GM03348 (cell line): ENCODE results near the gene AGPS.
"Not testable (repeated sequence)": the region's sequence is repeated elsewhere in the genome, so short reads cannot be mapped to it uniquely, and the experiment has no call there.

ENCODE experiments used
- DNase-seq: peaks from one replicate; pipeline ENCODE4 v3.0.0; 2012; ENCODE audit warnings: low spot score

Gene AGPS

GRCh38 chr2:177530561-177530960, 138.0 kb downstream of the AGPS start:
- peak; percentile 4 for DNase-seq

- no peak for DNase-seq
Measured at GRCh38 chr2:177531706-177532105, 139.1 kb downstream of the AGPS start.

DNA sequence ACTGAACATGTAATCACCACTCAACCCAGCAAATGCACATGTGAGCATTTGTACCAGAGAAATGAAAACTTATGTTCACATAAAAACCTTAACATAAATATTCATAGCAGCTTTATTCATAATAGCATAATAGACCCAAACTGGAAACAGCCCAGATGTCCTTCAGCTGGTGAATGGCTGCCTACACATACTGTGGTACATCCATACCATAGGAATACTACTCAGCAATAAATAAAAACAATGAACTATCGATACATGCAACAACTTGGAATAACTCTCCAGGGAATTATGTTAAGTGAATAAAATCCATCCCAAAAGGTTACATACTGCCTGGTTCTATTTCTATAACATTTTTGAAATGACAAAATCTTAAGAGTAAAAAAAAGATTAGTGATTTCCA, 140.0 kb downstream of the AGPS start:
- DNase-seq, result no peak

GRCh38 chr2:177533253-177533652, 140.7 kb downstream of the AGPS start:
- DNase-seq, result no peak

GRCh38 chr2:177535000-177535399, 142.4 kb downstream of the AGPS start:
- no peak for DNase-seq

DNA sequence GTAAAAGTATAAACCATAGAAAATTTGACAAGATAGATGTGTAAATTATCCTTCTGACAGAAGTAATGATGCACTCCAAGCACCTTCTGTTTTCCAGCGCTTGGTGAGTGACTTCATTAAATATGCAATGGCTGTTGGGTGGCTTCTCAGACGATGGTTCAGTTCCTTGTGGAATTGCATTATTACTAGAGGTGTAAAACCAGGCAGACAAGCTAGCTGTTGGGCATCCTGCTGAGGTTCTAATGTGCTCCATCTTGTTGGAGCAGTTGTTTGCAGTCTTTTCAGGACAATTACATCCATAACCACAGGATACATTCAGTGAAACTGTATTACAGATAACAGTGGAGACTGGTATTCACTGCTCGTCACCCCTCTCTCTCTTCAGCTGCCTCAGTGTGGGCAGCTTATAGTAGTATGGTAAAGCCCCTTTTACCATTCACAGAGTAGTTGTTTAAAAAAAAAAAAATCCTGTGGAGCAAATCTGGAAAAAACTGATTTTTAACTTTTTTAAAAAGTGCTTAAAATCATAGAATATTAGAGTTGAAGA, 143.5 kb downstream of the AGPS start:
- DNase-seq, result no peak

GRCh38 chr2:177537213-177537612, 144.6 kb downstream of the AGPS start:
- no peak for DNase-seq

DNA sequence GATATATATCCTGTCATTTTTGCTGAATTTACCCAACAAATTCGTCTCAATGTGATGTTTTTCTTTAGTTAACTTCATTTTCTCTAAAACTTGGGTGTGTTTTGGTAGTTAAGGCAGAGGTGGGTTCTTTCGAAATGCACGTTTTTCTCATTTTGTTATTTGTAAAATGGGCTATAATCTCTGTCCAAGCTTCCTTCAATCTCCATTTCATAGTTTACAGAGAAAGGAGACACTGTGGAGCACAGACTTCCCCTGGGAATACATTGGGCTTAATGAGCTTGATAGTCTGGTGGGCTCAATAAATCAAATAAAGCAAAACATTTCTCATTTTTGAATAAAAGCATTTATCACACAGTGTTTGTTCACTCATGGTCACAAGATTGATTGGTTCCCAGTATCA, 145.1 kb downstream of the AGPS start:
- no peak for DNase-seq

GRCh38 chr2:177538323-177538722, 145.8 kb downstream of the AGPS start:
- DNase-seq, result no peak

DNA sequence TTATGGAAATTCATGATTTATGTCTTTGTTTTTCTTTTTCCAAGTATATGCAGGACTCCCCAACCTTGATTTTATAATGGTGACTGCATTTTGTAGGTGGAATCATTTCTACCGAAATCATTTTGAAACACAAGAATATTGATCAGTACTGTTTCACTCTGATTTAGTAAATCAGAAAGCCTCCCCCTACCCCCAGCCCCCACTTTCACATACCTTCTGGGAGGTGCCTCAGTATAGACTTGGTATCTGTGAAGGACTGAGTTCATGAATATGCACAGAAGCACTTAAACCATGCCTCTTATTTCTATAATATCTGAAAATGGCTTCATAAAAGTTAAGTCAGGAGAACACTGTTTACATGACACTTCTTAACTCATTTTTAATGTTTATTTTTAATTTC, 147.7 kb downstream of the AGPS start:
- DNase-seq, result no peak

- no peak for DNase-seq
Measured at GRCh38 chr2:177541258-177541991, 148.9 kb downstream of the AGPS start.

DNA sequence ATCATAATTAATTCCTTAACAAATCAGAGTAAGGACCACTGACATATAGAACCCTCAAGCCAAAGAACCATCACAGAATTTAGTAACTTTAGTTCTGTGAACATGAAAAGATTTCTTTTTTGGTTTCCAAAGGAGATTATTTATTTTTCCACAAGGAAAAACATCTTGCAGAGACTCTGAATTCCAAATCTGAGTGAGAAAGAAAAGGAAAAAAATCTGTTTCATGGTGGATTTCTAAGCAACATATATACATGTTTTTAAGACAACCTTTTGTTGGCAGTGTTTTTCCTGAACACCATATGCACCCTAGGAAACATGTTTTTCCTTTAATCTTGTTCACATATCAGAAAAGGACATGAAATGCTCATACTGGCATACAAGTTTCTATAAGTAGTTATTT, 149.8 kb downstream of the AGPS start:
- no peak for DNase-seq

GRCh38 chr2:177543007-177543760, 150.6 kb downstream of the AGPS start:
- DNase-seq, result peak; percentile 59

GRCh38 chr2:177545143-177545542, 152.6 kb downstream of the AGPS start:
- no peak for DNase-seq

GRCh38 chr2:177545981-177546585, 153.5 kb downstream of the AGPS start:
- no peak for DNase-seq

DNA sequence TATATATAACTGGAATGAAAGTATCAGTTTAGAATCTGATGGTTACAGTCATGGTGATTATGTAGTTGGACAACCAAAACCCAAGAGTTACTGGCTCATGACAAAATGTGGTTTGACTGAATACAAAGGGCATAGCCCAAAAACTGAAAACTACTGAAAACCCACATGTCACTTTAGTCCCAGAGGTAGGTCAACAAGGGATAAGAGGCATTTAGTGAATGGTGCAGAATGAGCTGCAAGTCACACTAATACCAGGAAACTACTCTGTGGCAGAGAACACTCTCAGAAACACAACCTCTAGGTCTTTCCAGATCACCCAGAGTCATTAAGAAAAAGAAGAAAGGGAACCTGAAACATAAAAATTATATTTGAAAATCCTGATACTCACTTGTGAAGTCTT, 154.5 kb downstream of the AGPS start:
- DNase-seq, result no peak

GRCh38 chr2:177547772-177548171, 155.2 kb downstream of the AGPS start:
- DNase-seq, result no peak

DNA sequence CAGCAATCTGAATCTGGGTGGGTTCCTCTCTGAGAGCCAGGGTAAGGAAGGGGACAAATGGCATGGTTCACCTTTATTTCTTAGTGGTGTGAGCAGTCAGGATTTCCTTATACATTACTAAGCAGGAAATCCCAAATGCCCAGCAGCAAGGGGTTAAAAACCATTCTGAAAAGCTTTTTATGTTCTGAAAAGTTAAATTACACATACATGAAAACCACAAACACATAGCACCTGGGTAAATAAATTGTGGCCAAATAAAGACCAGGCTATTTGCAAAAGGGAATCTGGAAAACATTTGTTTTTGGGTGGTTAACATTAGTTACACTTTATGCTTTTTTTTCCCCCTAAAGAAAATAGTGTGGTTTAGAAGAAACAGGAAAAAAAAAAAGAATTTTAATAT, 156.1 kb downstream of the AGPS start:
- no peak for DNase-seq

- DNase-seq, result no peak
Measured at GRCh38 chr2:177549171-177549570, 156.6 kb downstream of the AGPS start.

DNA sequence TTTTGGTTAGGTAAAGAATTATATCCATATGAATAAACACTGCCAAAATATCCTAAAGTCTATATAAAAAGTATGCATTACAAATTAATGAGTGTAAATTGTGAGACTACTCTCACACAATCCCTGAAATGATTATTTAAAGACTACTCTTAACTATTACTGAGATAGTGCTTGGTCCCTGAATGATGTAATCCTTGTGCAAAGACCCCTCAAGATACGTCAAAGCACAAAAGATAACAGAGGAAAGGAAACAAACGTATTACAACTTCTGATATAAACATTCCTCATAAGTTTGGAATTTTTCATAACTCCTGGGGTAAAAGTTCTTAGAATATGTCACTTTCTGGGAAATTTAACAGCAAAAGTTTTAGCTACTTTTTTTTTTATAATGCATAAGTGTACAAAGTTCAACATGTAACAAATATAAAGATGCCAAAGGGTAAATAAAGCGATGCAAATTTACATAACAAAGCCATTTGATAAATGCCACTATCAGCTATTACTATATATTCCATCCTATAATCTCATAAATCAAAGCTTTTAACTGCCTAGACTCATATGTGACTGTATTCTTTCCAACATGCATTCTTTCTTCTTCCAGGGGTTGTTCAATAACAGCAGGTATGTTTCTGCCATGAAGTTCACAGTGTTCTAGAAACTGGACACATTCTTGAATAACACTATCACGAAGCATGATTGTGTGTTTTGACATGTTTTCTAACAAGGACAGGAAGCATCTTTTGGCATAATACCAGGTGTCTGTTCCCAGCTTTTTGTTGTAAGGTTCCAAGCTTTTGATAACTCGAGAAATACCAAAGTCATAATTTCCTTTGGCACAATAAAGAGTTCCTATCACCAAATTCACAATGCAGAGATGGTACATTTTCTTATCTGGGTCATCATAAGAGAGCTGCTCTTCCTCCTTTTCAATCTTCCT, 158.0 kb downstream of the AGPS start:
- DNase-seq, result no peak

DNA sequence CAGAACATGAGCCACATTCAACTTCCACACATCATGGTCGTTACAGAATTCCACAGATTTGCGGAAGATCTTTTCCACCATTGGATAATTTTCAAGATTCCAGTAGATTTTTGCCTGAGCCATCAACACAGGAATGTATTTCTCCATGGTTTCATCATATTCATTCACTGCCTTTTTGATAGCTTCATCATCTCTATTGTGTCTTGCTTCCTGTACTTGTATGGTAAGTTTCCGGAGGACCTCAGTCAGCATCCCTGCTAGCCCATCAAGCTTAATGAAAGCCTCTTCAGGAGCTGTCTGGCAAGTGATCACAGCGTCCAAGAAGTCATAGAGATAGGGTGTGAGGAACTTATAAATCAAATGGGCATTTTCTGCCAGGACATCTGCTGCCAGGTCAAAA, 158.8 kb downstream of the AGPS start:
- not testable (repeated sequence) for DNase-seq

GRCh38 chr2:177551989-177552421, 159.4 kb downstream of the AGPS start:
- DNase-seq, result no peak
